Middle frontal gyrus (tissue), 1 donor: ENCODE data around the gene TMEM163.
"Not testable (repeated sequence)": the region's sequence is repeated elsewhere in the genome, so short reads cannot be mapped to it uniquely, and the experiment has no call there.

Source experiments
- DNase-seq: peaks from one replicate; pipeline ENCODE4 v3.0.0-alpha.2; 2015; ENCODE audit warnings: low spot score; ENCODE audit errors: extremely low spot score

The TMEM163 gene

GRCh38 chr2:134582547-134582899 is 136.3 kb downstream of the TMEM163 start:
- no peak for DNase-seq

GRCh38 chr2:134581877-134582546 is 136.8 kb downstream of the TMEM163 start:
- DNase-seq = no peak

- DNase-seq = no peak
Observed at GRCh38 chr2:134578316-134578715, 140.5 kb downstream of the TMEM163 start.

GRCh38 chr2:134576478-134576877 is 142.3 kb downstream of the TMEM163 start:
- DNase-seq = no peak

- DNase-seq = no peak
Observed at GRCh38 chr2:134575888-134576287, 142.9 kb downstream of the TMEM163 start.

- no peak for DNase-seq
Observed at GRCh38 chr2:134574611-134575330, 144.0 kb downstream of the TMEM163 start.

- no peak for DNase-seq
Observed at GRCh38 chr2:134573724-134574123, 145.1 kb downstream of the TMEM163 start.

- no peak for DNase-seq
Observed at GRCh38 chr2:134573085-134573370, 145.8 kb downstream of the TMEM163 start.

- DNase-seq = no peak
Observed at GRCh38 chr2:134572314-134573084, 146.3 kb downstream of the TMEM163 start.

GRCh38 chr2:134570676-134571075 is 148.1 kb downstream of the TMEM163 start:
- no peak for DNase-seq

- no peak for DNase-seq
Observed at GRCh38 chr2:134568413-134568812, 150.4 kb downstream of the TMEM163 start.

- no peak for DNase-seq
Observed at GRCh38 chr2:134567666-134568065, 151.1 kb downstream of the TMEM163 start.

GRCh38 chr2:134564955-134565354 is 153.8 kb downstream of the TMEM163 start:
- DNase-seq = not testable (repeated sequence)

- no peak for DNase-seq
Observed at GRCh38 chr2:134564549-134564948, 154.3 kb downstream of the TMEM163 start.

GRCh38 chr2:134558208-134558830 is 160.5 kb downstream of the TMEM163 start:
- DNase-seq = no peak

- no peak for DNase-seq
Observed at GRCh38 chr2:134555411-134555810, 163.4 kb downstream of the TMEM163 start.

- DNase-seq = no peak
Observed at GRCh38 chr2:134553657-134554056, 165.1 kb downstream of the TMEM163 start.

GRCh38 chr2:134550566-134551164 is 168.1 kb downstream of the TMEM163 start:
- DNase-seq = no peak

GRCh38 chr2:134549104-134549503 is 169.7 kb downstream of the TMEM163 start:
- no peak for DNase-seq

- no peak for DNase-seq
Observed at GRCh38 chr2:134540990-134541389, 177.8 kb downstream of the TMEM163 start.

GRCh38 chr2:134539981-134540380 is 178.8 kb downstream of the TMEM163 start:
- no peak for DNase-seq

- no peak for DNase-seq
Observed at GRCh38 chr2:134537702-134538101, 181.1 kb downstream of the TMEM163 start.
